ENCODE data around the gene ZNF280B.

The ZNF280B gene

DNA sequence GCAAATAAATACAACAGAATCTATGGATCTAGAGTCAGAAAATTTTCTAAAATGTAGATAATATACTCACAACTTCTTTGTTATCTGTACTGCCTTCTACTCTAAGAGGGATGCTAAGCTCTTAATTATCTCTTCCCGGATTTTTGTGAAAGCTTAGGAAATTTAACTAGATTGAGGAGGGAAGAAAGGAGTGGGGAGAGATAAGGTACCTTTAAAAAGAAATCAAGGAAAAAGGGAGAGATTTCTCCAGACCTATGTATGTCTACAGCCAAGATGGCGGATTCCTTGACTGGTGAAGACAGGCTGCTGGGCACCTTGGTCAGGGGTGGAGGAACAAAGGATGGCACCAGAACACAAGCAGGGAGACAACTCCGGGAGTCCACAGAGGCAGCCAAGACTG is 23.0 kb downstream of the ZNF280B start:
- TF ChIP-seq, protein P1, sequence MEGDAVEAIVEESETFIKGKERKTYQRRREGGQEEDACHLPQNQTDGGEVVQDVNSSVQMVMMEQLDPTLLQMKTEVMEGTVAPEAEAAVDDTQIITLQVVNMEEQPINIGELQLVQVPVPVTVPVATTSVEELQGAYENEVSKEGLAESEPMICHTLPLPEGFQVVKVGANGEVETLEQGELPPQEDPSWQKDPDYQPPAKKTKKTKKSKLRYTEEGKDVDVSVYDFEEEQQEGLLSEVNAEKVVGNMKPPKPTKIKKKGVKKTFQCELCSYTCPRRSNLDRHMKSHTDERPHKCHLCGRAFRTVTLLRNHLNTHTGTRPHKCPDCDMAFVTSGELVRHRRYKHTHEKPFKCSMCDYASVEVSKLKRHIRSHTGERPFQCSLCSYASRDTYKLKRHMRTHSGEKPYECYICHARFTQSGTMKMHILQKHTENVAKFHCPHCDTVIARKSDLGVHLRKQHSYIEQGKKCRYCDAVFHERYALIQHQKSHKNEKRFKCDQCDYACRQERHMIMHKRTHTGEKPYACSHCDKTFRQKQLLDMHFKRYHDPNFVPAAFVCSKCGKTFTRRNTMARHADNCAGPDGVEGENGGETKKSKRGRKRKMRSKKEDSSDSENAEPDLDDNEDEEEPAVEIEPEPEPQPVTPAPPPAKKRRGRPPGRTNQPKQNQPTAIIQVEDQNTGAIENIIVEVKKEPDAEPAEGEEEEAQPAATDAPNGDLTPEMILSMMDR (IDR thresholded peaks at IDR 0.05), result no peak

DNA sequence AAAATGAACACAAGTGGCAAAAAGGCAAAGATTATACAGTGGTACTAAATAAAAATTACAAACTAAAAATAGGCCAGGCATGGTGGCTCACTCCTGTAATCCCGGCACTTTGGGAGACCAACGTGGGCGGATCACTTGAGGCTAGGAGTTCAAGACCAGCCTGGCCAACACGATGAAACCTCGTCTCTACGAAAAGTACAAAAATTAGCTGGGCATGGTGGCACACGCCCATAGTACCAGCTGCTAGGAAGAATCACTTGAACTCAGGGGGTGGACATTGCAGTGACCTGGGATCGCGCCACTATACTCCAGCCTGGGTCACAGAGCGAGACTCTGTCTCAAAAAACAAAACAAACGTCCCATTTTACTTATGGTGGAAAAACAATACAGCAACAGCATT is 24.5 kb downstream of the ZNF280B start:
- TF ChIP-seq, protein P1 (IDR thresholded peaks at IDR 0.05), result no peak

DNA sequence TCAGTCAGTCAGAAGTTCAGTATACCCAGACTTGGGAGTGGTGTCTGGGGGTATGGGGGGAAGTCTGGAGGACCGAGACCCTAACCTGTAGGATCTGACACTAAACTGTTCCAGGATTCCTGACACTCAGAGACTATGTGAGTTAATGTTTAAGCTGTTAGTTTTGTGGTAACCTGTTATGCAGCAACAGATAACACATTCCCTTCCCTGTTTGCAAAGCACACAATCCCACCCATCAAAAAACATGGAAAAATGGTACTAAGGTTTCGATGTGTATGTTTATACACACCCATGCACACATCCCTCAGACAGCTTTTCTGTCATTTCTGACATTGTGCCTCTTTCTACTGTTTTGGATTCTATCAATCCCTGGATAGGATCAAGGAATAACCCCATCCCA is 27.6 kb downstream of the ZNF280B start:
- TF ChIP-seq, protein P1 (IDR thresholded peaks at IDR 0.05), result no peak

DNA sequence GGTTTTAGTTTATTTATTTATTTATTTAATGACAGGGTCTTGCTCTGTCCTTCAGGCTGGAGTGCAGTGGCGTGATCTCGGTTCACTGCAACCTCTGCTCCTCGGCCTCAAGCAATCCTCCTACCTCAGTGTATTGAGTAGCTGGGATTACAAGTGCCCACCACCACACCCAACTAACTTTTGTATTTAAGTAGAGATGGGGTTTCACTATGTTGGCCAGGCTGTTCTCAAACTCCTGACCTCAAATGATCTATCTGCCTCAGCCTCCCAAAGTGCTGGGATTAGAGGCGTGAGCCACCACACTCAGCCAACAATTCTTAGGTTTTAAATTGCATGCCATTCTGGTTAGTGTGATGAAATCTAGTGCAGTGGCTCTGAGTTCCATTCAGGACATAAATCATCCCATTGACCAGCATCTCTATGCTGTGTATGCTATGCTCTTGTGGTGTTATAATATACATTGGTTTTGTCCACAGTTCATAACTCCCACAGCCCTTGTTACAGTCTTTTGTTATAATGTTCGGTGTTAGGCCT is 28.5 kb downstream of the ZNF280B start:
- TF ChIP-seq, protein P1 (IDR thresholded peaks at IDR 0.05), result no peak

DNA sequence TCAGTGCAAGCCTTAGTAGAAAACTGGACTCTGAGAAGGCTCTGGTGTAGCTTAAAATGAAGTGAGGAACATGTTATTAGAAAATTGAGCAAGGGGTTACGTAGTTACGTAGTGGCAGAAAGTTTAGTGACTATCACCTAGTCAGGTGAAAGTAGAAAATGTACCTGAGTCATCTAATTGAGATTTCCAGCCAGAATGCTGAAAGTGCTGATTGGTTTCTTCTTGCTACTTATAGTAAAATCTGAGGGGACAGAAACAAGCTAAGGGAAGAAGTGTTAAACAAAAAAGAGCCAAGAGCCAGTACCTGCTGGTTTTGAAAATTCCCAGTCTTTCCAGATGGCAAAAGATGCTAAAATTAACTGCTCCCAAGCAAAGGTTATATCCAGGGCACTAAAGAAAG is 29.4 kb downstream of the ZNF280B start:
- TF ChIP-seq, protein P1 (IDR thresholded peaks at IDR 0.05), result no peak

DNA sequence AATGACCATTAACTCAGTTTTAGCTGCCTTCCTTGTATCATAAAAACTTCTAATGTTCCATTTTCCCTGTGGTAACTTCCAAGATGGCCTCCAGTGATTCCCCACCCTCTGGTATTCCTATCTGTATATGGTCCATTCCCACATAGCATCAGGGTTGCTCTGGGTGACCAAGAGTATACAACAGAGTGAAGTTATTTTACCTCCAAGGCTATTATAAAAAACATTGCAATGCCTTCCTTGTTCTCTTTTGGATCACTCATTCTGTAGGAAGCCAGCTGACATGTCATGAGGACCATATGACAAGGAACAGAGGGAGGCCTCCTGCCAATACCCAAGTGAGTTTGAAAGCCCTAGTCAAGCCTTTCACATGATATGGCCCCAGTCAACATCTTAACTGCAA is 30.1 kb downstream of the ZNF280B start:
- TF ChIP-seq, protein P1 (IDR thresholded peaks at IDR 0.05), result no peak

DNA sequence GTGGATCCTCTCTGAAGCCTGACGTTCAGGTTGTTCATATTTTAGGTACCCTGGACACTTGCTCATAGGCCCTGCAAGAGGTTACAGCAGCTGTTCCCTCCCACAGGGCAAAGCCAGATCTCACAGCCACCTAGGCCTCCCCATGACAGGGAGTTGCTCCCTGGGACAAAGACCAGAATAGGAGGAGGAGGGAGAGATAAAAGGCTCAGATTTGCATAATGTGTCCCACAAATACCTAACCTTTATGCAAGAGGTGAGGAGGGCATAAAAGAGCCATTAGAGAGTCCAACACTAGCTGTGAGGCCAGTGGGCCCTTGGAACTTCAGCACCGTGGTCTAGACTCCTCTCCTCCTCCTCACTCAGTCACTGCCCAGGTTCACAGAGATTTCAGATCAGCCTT is 33.8 kb downstream of the ZNF280B start:
- TF ChIP-seq, protein P1 (IDR thresholded peaks at IDR 0.05), result no peak

DNA sequence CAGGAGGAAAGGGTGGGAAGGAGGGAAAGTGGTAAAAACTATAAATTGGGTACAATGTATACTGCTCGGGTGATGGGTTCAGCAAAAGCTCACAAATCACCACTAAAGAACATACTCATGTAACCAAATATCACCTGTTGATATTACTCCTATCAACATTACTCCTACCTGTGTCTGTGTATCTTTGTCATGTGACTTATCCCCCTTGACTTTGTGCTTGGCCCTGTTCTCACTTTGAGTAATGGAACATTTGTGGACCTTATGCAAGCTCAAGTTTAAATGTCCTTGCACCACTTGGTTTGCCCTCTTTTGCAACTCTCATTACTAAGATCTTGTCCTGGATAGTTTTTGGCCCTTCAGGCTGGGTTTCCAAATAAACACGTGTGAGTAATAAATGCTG is 39.0 kb downstream of the ZNF280B start:
- TF ChIP-seq, protein P1 (IDR thresholded peaks at IDR 0.05), result no peak
